PC-9 (cell line): ENCODE results near the gene ULK1. TPM values are rescaled to one million over a fixed set of nuclear protein-coding genes. Genes with fewer than 3 reads are reported as not detected.

ENCODE experiments used
- BruUV-seq: library from RNA; stranded (reverse); fragments of 400-500 nt; replicated peaks from 2 replicates; lab custom pipeline; 2021; lab: Mats Ljungman, UMichigan
- CTCF ChIA-PET: fragments of 300-600 bp; sonication (Branson Sonifier 250); formaldehyde crosslinking; loops from one replicate; lab custom pipeline; 2022; ENCODE audit warnings: antibody characterized with exemption; lab: Charles Lee
- POLR2A ChIA-PET: fragments of 300-600 bp; sonication (Branson Sonifier 250); formaldehyde crosslinking; loops from one replicate; lab custom pipeline; 2022; ENCODE audit warnings: antibody characterized with exemption; ENCODE audit not compliant: unreplicated experiment; lab: Charles Lee
- DNase-seq, 2 experiments: peaks; one replicate each; pipeline versions ENCODE4 v3.0.0 to v3.0.0-alpha.2; 2015 to 2022; ENCODE audit warnings: mixed read lengths in 1 of 2
- H2AFZ ChIP-seq: fragments of 200-600 bp; sonication (generic); 2 replicates; pipeline ENCODE4 v1.8.1; 2017; ENCODE audit warnings: antibody characterized with exemption
- H3F3A ChIP-seq: fragments of 200-600 bp; sonication (generic); 2 replicates; pipeline ENCODE4 v1.8.1; 2017; ENCODE audit warnings: antibody characterized with exemption, mild to moderate bottlenecking, low read depth; ENCODE audit not compliant: insufficient read depth
- H3K27ac ChIP-seq: fragments of 200-600 bp; sonication (generic); 2 replicates; pipeline ENCODE4 v1.6.1; 2016; ENCODE audit warnings: mixed run types
- H3K27me3 ChIP-seq: fragments of 200-600 bp; sonication (generic); 2 replicates; pipeline ENCODE4 v1.6.1; 2016; ENCODE audit warnings: low read depth, mixed run types; ENCODE audit not compliant: insufficient read depth
- H3K36me3 ChIP-seq: fragments of 200-600 bp; sonication (generic); 2 replicates; pipeline ENCODE4 v1.6.1; 2016; ENCODE audit warnings: low read depth, mixed run types
- H3K4me1 ChIP-seq: fragments of 200-600 bp; sonication (generic); replicated peaks from 2 replicates; pipeline ENCODE4 v1.6.1; 2016; ENCODE audit warnings: mixed run types; ENCODE audit not compliant: insufficient read depth
- H3K4me2 ChIP-seq: fragments of 200-600 bp; sonication (generic); 2 replicates; pipeline ENCODE4 v1.6.1; 2017; ENCODE audit warnings: mixed run types
- H3K4me3 ChIP-seq: fragments of 200-600 bp; sonication (generic); 2 replicates; pipeline ENCODE4 v1.6.1; 2016; ENCODE audit warnings: mixed run types
- H3K79me2 ChIP-seq: fragments of 200-600 bp; sonication (generic); 2 replicates; pipeline ENCODE4 v1.6.1; 2017; ENCODE audit warnings: low read depth, mixed run types
- H3K9me2 ChIP-seq: fragments of 200-600 bp; sonication (generic); 2 replicates; pipeline ENCODE4 v1.8.1; 2017; ENCODE audit warnings: mild to moderate bottlenecking; ENCODE audit not compliant: insufficient read depth
- H3K9me3 ChIP-seq: fragments of 200-600 bp; sonication (generic); 2 replicates; pipeline ENCODE4 v1.8.1; 2016; ENCODE audit warnings: low read depth; ENCODE audit not compliant: insufficient read depth
- H4K20me1 ChIP-seq: fragments of 200-600 bp; sonication (generic); 2 replicates; pipeline ENCODE4 v1.8.1; 2017; ENCODE audit not compliant: insufficient read depth
- CTCF ChIP-seq: fragments of 200-600 bp; sonication (generic); conservative IDR thresholded peaks from 2 replicates; pipeline ENCODE4 v1.6.1; 2017; ENCODE audit warnings: mixed run types, antibody characterized with exemption, mild to moderate bottlenecking, moderate library complexity
- EZH2 ChIP-seq: fragments of 200-600 bp; sonication (generic); IDR thresholded peaks from 2 replicates; pipeline ENCODE4 v1.8.0; 2017; ENCODE audit warnings: antibody characterized with exemption, low read depth
- intact Hi-C: fragments of 100-400 bp; cut with micrococcal nuclease; formaldehyde crosslinking; loops from one replicate; pipeline ENCODE4 v1.10.0; 2022; ENCODE audit not compliant: unreplicated experiment
- total RNA-seq: library from RNA; stranded (reverse); gene quantifications from 2 replicates; pipeline ENCODE4 v1.2.3, GENCODE V29; 2021

The ULK1 gene
- total RNA-seq, 1 experiment from 2014 or later = 70.5 TPM

DNA sequence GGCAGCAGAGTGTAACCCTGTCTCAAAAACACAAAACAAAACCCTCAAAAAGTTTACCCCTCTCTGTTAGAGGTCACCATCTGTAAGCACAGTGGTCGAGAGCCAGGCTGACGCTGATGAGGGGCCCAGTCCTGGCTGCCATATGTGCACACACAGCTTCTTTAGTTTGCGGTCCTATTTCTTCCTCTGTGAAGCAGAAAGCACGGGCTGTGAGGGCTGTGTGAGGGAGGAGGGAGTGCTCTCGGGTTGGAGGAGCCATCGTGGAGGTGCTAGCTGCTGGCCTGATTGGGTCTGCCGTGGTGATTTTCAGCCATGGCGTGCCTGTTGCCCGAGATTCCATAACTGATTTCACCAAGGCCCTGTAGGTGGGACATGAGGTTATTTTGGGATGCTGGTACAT lies 3.5 kb downstream of the ULK1 start:
- Histone ChIP-seq H3K4me3 (no peak overlapping the region), H3F3A (peaks cover 21% of the 10 kb centered on the region; the same call in 1 of the 2 replicates), H3K4me1 (peaks cover 15% of the 10 kb centered on the region), H3K9me3 (no peaks in the 10 kb centered on the region), H3K27ac (no peak overlapping the region), H4K20me1 (peaks cover 26% of the 10 kb centered on the region), H3K79me2 (peaks cover 33% of the 10 kb centered on the region), H2AFZ (no peak overlapping the region), H3K4me2 (no peak overlapping the region), H3K27me3 (no peaks in the 10 kb centered on the region), H3K9me2 (no peaks in the 10 kb centered on the region), H3K36me3 (peaks cover 4% of the 10 kb centered on the region; the same call in 1 of the 2 replicates)
- TF ChIP-seq CTCF = no peak
- no peak for TF ChIP-seq EZH2
- intact Hi-C loops = loop anchor here (2.0 kb wide), 2 partner anchors 15 to 51 kb away; partner anchors contain the start of gene EP400
- ChIA-PET CTCF (no interaction called here), POLR2A (no interaction called here)
- no TSS peak for BruUV-seq
- DNase-seq = no peak

GRCh38 chr12:131900397-131900796 lies 6.0 kb downstream of the ULK1 start:
- H4K20me1 ChIP-seq = peaks cover 39% of the 10 kb centered on the region
- CTCF ChIA-PET = interaction anchor here (0.5 kb wide), 1 partner anchor 66 kb away, joined by 3 read pairs; no protein-coding TSS in a partner anchor
- POLR2A ChIA-PET = no interaction called here

More at GRCh38 chr12:131900397-131900796, 6.0 kb downstream of the ULK1 start:
- no peaks in the 10 kb centered on the region for H3K9me3 ChIP-seq
- peaks cover 4% of the 10 kb centered on the region; the same call in 1 of the 2 replicates for H3K36me3 ChIP-seq
- no peaks in the 10 kb centered on the region for H3K9me2 ChIP-seq
- intact Hi-C loops = loop anchor here (1.0 kb wide), 1 partner anchor 40 kb away; no protein-coding TSS in a partner anchor
- H3K4me1 ChIP-seq = peaks cover 15% of the 10 kb centered on the region
- H3K79me2 ChIP-seq = peaks cover 30% of the 10 kb centered on the region
- no peak overlapping the region for H3K27ac ChIP-seq
- H3K4me2 ChIP-seq = peak overlapping the region; percentile 5
- DNase-seq = peak; percentile 53 to 81
- no peak overlapping the region for H3K4me3 ChIP-seq
- no peak overlapping the region for H2AFZ ChIP-seq
- H3K27me3 ChIP-seq = no peaks in the 10 kb centered on the region
- peaks cover 11% of the 10 kb centered on the region; the same call in 1 of the 2 replicates for H3F3A ChIP-seq
- TF ChIP-seq EZH2 (no peak), CTCF (no peak)
- no TSS peak for BruUV-seq
